ENCODE data around the gene DOCK3. TPM values are rescaled to one million over a fixed set of nuclear protein-coding genes. Genes with fewer than 3 reads are reported as not detected.
"Not testable (repeated sequence)": the region's sequence is repeated elsewhere in the genome, so short reads cannot be mapped to it uniquely, and the experiment has no call there.

The DOCK3 gene
- total RNA-seq, 1 donor from 2014 or later = 1.3 TPM

DNA sequence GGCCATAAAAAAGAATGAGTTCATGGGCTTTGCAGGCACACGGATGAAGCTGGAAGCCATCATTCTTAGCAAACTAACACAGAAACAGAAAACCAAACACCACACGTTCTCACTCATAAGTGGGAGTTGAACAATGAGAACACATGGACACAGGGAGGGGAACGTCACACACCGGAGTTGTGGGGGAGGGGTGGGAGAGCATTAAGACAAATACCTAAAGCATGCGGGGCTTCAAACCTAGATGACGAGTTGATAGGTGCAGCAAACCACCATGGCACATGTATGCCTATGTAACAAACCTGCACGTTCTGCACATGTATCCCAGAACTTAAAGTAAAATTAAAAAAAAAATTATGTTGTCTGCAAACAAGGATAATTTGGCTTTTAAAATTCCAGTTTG is 200.1 kb downstream of the DOCK3 start:
- not testable (repeated sequence) for DNase-seq (ENCODE audit: low read depth)

DNA sequence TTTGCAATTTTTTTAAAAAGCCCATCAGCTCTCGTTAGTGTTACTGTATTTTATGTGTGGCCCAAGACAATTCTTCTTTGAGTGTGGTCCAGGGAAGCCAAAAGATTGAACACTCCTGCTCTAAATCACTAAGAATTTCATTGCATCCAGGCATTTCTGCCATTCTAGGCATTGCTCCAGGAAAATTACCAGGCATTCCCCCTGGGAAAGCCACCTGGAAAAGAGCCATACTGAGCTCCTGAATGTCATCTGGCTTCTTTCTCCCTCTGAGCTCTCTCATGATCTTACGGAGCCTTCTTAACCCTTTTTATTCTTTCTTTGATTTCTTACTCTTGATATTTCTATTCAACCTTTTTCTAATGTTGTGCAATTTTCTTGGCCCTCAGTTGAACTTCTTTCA is 202.2 kb downstream of the DOCK3 start:
- no peak for DNase-seq (ENCODE audit: low read depth)

DNA sequence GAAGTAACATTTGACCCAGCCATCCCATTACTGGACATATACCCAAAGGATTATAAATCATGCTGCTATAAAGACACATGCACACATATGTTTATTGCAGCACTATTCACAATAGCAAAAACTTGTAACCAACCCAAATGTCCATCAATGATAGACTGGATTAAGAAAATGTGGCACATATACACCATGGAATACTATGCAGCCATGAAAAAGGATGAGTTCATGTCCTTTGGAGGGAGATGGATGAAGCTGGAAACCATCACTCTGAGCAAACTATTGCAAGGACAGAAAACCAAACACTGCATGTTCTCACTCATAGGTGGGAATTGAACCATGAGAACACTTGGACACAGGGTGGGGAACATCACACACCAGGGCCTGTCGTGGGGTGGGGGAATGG is 208.0 kb downstream of the DOCK3 start:
- DNase-seq (ENCODE audit: low read depth) = not testable (repeated sequence)

DNA sequence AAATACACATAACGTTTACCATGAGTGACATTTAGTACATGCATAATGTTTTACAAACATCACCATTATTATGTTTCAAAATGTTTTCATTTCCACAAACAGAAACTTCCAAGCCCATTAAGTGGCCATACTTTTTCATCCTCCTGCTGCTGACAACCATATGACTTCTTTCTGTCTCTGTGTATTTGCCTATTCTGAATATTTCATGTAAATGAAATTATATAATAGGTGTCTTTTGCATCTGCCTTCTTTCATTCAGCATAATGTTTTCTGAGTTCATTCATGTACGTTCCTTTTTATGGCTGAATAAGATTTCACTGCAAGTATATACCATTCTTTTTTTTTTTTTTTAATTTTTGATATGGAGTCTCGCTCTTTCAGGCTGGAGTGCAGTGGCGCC is 209.0 kb downstream of the DOCK3 start:
- no peak for DNase-seq (ENCODE audit: low read depth)

DNA sequence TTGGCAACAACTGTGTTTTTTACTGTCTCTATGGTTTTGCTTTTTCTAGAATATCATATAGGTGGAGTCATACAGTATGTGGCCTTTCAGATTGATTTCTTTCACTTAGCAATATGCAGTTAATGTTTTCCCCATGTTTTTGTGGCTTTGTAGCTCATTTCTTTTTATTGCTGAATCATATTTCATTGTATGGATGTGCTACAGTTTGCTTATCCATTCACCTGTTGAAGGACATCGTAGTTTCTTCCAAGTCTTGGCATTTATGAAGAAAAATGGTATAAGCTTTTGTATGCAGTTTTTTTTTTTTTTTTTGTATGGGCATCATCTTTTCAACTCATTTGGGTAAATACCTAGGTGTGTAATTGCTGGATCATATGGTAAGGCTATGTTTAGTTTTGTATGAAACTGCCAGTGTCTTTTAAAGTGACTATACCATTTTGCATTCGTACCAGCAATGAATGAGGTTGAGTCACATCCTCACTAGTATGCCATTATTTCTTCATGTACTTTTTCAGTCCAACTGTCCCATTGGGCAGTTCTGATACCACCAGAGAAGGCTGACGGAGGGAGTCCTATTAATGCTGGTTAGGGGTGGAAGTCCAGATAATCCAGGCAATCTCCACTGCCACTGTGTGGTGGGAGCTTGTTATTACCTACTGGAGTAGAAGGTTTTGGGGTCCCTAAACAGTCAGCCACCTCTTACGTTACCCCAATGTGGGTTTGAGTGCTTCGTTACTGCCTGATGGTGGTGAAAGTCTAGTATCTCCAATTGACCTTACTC is 210.5 kb downstream of the DOCK3 start:
- DNase-seq (ENCODE audit: low read depth) = peak; percentile 3

DNA sequence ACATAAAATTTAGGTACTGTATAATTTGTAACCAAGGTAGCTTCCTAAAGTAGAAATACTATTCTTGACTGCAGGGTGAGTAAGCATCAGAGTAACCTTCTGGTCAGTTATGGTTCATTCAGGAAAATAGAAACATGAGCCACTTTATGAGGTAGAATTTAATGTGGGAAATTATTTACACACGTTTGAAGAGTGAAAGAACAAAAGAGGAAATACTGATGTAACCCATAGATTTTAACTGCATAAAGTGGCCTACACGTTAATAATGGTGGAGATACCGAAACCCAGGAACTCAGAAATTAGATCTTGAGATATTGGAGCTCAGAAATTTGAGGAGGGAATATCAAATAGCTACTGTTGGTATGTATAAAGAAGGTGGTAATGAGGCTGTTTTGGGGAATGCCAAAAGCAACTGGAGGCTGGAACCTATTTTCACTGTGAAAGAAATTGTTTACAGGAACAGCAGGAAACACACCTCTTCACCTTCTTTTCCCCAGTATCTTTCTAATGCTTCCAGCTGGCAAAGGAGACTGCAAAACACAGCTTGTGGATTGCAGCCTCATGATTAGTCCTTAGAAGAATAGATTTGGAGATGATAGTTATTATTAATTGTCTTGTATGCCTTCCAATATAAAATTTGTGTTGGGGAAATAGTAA is 216.1 kb downstream of the DOCK3 start:
- DNase-seq (ENCODE audit: low read depth) = no peak

DNA sequence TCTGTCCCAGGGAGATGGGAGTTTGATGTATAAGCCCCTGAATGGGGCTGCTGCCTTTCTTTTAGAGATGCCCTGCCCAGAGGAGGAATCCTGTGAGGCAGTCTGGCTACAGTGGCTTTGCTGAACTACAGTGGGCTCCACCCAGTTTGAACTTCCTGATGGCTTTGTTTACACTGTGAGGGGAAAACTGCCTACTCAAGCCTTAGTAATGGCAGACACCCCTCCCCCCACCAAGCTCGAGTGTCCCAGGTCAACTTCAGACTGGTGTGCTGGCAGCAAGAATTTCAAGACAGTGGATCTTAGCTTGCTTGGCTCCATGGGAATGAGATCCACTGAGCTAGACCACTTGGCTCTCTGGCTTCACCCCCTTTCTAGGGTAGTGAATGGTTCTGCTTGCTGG is 226.4 kb downstream of the DOCK3 start:
- DNase-seq (ENCODE audit: low read depth) = not testable (repeated sequence)

DNA sequence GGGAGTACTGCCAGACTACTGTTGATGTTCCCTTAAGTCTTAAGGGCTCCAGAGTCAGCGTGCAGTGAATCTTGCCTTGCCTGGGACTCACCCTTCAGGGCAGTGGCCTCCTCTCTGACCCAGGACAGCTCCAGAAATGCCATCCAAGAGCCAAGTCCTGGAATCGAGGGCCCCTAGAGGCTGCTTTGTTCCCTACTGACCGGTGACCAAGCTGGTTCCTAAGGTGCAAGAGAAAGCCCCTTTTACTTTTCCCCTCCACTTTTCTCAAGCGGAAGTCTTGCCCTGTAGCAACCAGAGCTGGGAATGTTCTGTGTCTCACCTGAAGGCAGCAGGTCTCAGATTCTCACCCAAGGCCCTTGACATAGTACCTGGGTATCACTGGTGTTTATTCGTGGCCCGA is 238.0 kb downstream of the DOCK3 start:
- no peak for DNase-seq (ENCODE audit: low read depth)

DNA sequence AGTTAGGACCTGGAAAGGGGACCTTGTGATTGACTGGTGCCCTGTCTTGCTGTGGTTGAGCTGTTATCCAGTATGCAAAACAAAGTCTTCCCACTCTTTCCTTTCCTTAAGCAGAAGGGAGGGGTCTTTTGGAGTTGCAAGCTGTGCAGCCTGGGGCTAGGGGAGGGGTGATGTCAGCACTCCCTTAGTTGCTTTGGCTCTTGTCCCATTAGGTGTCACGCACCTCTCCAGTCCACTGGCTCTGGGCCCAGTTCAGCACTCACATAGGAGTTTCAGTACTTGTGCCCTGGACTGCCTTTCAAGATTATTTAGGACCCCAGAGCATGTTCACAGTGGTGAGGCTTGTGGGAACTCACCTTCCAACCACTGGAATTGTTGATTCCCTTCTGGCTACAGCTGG is 238.5 kb downstream of the DOCK3 start:
- DNase-seq (ENCODE audit: low read depth) = no peak

DNA sequence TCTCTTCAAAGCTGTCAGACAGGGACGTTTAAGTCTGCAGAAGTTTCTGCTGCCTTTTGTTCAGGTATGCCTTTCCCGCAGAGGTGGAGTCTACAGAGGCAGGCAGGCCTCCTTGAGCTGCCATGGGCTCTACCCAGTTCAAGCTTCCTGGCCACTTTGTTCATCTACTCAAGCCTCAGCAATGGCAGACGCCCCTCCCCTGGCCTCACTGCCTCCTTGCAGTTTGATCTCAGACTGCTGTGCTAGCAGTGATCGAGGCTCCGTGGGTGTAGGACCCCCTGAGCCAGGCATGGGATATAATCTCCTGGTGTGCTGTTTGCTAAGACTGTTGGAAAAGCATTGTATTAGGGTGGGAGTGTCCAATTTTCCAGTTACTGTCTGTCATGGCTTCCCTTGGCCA is 247.3 kb downstream of the DOCK3 start:
- not testable (repeated sequence) for DNase-seq (ENCODE audit: low read depth)

DNA sequence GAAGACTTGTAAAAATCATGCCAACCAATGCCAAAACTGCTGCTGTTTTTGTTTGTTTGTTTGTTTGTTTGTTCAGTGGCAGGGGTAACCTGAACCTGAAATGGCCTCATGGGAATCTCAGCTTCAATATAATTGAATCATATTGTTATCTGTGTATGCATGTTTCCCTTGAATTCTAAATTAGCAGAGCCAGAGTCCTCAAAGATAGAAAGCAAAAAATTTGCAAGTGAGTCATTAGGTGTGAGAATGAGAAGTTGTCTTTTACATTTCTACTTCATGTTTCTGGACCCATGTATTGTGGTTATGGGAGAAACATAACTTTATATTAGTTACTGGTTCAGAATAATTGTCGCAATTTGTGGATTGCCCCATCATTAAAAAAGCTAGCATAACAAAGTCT is 249.2 kb downstream of the DOCK3 start:
- no peak for DNase-seq (ENCODE audit: low read depth)

DNA sequence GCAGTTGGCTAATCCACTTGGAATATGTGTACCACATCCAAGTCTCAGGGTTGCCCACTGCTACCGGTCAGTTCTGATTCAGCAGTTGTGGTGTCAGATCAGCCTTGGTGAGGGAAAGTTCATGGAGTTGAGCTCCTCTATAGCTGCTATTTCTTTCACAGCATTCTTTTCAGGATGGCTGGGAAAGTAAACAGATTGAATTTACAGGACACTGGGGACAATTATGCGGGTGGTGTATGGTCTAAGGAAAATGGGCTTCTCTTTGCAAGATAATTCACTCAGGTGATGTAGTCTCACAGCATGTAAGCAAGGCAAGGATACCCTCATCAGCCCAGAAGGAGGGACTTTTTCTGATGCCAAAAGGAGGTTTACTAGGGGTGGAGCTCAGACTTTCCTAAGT is 249.9 kb downstream of the DOCK3 start:
- DNase-seq (ENCODE audit: low read depth) = no peak

DNA sequence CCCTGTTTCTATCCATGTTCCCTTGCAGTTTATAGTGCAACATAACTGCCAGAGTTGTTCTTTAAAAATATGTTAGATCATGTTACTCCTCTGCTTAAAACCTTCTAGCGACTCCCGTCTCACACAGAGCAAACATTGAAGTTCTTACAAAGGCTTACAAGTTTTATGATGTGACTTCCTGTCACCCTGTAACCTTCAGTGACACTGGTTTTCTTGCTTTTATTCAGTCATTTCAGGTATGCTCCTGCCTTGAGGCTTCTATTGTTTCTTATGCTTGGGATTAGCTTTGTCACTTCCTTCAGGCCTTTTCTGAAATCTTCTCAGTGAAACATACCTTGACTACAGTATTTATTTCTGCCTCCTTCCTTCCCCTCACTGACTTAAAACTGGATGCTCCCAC is 252.1 kb downstream of the DOCK3 start:
- no peak for DNase-seq (ENCODE audit: low read depth)

DNA sequence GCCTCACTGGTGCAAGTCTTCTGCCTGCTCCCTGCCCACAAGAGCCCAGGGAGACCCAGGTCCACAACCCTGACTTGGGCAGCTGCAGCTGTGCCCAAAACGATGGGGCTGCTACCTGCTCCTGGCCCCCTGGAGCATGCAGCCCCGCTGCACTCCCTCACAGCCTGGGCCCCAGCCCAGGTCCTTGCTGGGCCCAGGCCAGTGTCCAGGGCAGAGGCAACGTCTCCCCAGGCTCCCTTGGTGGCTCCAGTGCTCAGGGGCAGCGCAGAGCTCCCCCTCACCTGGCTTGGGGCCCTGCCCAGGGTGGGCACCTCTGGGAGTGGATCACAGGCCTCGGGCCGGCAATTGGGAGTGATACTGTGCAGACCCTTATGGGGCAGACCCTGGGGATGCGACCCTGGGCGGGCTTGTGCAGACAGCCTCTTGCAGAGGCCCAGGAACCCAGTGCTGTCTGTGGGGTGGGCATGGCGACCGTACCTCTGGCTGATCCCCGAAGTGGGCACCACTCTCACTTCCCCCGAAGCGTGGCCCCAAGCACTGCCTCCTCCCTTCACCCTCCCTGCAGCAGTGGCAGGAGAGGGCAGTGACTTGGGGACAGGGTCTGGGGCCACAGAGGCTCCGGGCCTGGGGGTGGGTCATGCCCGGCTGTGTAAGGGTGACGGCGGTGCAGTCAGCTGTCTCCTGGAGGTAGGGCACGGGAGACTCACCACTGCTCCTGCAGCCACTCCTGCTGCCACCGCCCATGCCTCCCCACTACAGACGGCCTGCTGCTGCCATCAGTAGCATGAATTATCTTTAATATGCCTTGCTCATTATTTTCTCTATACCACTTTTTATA is 255.9 kb downstream of the DOCK3 start:
- no peak for DNase-seq (ENCODE audit: low read depth)

DNA sequence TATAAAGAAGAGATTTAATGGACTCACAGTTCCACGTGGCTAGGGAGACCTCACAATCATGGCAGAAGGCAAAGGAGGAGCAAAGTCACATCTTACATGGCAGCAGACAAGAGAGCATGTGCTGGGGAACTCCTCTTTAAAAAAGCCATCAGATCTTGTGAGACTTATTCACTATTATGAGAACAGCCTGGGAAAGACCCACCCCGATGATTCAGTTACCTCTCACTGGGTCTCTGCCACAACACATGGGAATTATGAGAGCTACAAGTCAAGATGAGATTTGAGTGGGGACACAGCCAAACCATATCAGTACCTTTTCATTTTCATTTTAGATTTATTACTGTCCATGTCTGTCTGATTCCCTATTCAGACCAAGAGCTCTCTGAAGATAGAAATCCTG is 258.2 kb downstream of the DOCK3 start:
- not testable (repeated sequence) for DNase-seq (ENCODE audit: low read depth)

DNA sequence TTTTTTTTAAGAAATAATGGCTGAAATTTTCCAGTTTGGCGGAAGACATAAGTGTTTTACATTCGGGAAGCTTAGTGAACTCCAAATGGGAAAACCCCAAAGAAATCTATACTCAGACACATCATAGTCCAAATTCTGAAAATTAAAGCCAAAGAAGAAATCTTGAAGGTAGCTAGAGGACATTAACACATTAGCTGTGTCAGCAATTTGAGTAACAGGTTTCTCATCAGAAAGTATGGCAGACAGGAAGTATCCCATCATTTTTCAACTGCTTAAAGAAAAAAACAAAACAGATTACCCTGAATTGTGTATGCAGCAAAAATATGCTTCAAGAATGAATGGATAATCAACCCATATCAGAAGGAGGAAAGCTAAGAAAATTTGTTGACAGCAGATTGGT is 261.7 kb downstream of the DOCK3 start:
- no peak for DNase-seq (ENCODE audit: low read depth)

DNA sequence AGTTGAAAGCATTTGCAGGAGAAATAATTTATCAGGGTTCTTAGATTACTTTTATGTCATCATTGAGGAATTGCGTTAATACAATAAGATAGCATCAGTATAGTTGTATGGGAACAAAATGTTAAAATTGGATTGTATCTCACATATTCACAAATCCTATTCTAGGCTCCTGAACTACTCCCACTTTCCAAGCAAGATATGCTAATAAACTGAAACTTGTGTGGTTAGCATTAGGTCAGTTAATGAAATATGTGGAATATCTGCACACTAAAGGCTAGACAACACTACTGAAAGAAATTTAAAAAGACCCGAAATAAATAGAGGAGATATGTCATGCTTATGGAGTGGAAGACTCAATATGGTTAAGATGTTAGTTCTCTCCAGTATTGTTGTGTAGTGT is 272.7 kb downstream of the DOCK3 start:
- no peak for DNase-seq (ENCODE audit: low read depth)

DNA sequence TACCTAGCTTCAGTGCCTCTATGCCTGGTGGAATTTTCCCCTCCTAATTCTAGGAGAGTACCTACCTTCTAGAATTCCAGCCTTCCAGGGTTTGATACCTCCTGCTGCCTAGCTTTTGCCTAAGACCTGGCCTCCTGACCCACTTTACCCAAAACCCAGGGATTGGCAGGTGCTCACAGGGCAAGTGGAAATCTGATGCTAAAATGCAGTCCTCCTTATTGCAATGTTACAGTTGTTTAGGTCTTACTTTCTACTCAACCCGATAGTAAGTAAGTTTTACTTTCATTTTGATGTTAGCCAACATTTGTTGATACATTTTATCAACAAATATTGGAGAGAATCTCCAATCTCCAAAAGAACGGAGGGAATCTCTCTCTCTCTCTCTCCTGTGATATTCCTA is 275.9 kb downstream of the DOCK3 start:
- DNase-seq (ENCODE audit: low read depth) = no peak

DNA sequence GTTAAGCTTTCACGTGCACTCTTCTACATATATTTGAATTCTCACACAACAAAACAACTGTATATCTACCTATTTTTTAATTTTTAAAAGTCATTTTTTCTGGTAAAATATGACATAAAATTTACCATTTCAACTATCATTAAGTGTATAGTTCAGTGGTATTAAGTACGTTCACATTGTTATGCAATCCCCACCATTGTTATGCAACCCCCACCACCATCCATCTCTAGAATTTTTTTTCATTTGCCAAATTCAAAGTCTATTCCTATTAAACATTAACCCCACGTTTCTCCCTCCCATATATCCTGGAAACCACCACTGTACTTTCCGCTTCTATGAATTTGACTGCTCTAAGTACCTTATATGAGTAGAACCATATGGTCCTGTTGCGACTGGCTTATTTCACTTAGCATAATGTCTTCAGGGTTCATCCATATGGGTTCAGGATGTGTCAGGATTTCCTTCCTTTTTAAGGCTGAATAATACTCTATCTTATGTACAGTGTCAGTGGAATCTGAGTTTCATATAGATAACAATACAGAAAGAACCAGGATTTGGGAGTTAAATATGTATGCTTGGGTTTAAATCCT is 279.2 kb downstream of the DOCK3 start:
- DNase-seq (ENCODE audit: low read depth) = no peak

DNA sequence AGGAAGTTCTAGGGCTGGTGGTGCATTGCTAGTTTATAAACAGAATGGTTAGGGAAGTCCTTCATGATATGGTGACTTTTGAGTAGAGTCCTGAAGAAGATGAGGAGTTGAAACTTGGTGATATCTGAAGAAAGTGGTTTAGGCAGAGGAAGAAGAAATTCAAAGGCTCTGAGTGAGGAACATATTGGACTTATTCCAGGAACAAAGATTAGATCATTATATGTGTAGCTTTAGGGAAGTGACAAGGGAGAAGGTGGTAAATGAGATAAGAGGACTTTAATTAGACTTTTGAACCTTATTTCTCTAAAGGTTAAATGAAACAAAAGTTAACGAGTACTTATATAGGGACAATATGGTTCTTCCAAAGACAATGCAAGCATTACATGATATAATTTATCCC is 286.7 kb downstream of the DOCK3 start:
- DNase-seq (ENCODE audit: low read depth) = no peak

DNA sequence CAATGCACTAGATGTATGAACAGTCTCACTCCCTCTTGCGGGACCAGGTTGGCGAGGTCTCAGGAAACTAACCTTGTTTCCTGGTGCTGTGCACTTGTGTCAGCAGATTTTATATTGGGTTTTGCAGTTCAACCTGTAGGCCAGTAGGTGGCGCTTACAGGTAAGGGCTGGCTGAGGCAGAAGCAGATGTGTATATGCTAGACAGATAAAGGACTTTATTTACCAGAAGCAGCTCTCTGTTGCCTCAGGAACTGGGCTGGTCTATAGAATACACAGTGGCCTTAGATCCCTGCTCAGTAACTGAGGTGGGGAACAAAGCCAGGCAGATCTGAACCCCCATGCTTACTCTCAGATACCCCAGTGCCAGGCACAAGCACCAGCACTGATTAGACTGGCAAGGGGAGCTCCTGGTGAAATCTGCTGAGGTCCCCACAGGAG is 296.8 kb downstream of the DOCK3 start:
- DNase-seq (ENCODE audit: low read depth) = peak; percentile 7

DNA sequence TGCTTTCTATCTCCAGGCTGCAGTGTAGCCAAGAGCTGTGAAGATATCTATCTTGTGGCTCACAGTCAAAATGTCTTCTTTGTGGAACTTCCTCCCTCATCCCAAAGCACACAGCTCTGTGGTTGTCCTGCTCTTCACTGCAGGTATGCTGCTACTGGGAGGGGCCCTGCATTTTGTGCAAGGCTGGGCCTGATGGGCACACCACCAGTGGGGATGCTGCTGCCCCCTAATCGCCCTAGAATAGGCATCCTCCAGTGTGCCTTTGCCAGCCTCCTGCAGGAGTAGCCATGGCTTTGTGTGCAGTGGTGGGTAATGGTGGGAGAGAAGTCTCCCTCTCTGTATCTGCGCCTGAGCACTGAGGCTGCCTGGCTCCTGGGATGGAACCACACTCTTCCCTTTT is 297.3 kb downstream of the DOCK3 start:
- no peak for DNase-seq (ENCODE audit: low read depth)
